Measurements from ENCODE around the gene ETF1.
"Not testable (repeated sequence)": the region's sequence is repeated elsewhere in the genome, so short reads cannot be mapped to it uniquely, and the experiment has no call there.

Gene ETF1

GRCh38 chr5:138528208-138528607 lies 14.8 kb downstream of the ETF1 start:
- DNase-seq = no peak

- no peak for DNase-seq
Measured at GRCh38 chr5:138527170-138527569, 15.9 kb downstream of the ETF1 start.

- DNase-seq = no peak
Measured at GRCh38 chr5:138523406-138523805, 19.6 kb downstream of the ETF1 start.

GRCh38 chr5:138520971-138521370 lies 22.1 kb downstream of the ETF1 start:
- DNase-seq = no peak

GRCh38 chr5:138517437-138517836 lies 25.6 kb downstream of the ETF1 start:
- DNase-seq = no peak

GRCh38 chr5:138515556-138516245 lies 27.3 kb downstream of the ETF1 start:
- no peak for DNase-seq

- DNase-seq = no peak
Measured at GRCh38 chr5:138514021-138514420, 29.0 kb downstream of the ETF1 start.

- no peak for DNase-seq
Measured at GRCh38 chr5:138508958-138509357, 34.1 kb downstream of the ETF1 start.

GRCh38 chr5:138507485-138507884 lies 35.6 kb downstream of the ETF1 start:
- not testable (repeated sequence) for DNase-seq

GRCh38 chr5:138506370-138507306 lies 36.4 kb downstream of the ETF1 start:
- no peak for DNase-seq

GRCh38 chr5:138504799-138505198 lies 38.2 kb downstream of the ETF1 start:
- DNase-seq = no peak

- peak in 5 of 6 experiments; percentile 13 to 48 (median 24) for DNase-seq
Measured at GRCh38 chr5:138503487-138504270, 39.4 kb downstream of the ETF1 start.

- DNase-seq = no peak
Measured at GRCh38 chr5:138502521-138502920, 40.5 kb downstream of the ETF1 start.

- DNase-seq = no peak
Measured at GRCh38 chr5:138502121-138502520, 40.9 kb downstream of the ETF1 start.

- DNase-seq = no peak
Measured at GRCh38 chr5:138498376-138498775, 44.7 kb downstream of the ETF1 start.

GRCh38 chr5:138495351-138495750 lies 47.7 kb downstream of the ETF1 start:
- no peak for DNase-seq

GRCh38 chr5:138492560-138493045 lies 50.4 kb downstream of the ETF1 start:
- no peak for DNase-seq

- peak; percentile 69 to 86 (median 82) for DNase-seq
Measured at GRCh38 chr5:138491669-138492559, 51.1 kb downstream of the ETF1 start.

GRCh38 chr5:138491284-138491648 lies 51.8 kb downstream of the ETF1 start:
- DNase-seq = no peak

GRCh38 chr5:138490648-138491283 lies 52.3 kb downstream of the ETF1 start:
- no peak for DNase-seq

GRCh38 chr5:138489683-138490061 lies 53.4 kb downstream of the ETF1 start:
- DNase-seq = no peak
